GM19035 (cell line): ENCODE data around the gene KIAA0513.

ENCODE experiments used
- ATAC-seq: cut with Tn5 transposase; IDR thresholded peaks from one replicate; pipeline ENCODE4 v1.9.1; 2021; ENCODE audit not compliant: unreplicated experiment

The KIAA0513 gene

DNA sequence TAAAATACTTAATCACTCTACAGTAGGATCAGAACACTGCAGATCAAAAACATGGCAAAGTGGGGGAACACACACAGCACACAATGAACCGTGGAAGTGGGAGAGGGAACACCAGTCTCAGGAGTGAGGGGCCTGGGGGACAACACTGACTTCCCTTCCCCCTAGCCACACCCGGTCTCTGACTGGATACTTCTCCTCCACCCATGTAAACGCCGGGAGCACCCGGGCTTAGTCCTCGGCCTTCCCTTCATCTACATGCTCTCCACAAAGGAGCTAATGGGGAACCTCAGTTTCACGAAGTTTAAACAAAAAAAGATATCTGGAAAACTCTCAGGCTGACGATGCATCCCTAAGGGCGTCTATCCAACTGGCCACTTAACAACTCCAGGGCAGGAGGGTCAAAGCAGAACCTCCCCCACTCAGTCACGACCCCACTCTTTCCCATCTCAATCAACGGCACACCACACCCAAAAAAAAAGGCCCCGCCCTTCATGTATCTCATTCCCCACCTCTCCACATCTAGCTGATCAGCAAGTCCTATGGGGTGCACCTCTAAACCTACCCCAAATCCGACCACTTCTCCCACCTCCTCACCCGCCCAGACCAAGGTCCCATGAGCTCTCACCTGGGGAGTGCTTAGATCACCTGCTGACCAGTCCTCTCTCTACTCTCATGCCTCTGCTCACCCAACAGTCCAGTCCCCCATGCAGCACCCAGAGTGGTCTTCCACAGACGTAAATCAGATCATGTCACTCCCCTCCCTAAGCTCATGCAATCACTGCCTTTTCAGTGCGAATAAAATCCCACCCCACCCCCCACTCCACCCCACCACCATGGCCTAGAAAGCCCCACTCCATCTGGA lies 23.6 kb upstream of the KIAA0513 start:
- ATAC-seq, result no peak

DNA sequence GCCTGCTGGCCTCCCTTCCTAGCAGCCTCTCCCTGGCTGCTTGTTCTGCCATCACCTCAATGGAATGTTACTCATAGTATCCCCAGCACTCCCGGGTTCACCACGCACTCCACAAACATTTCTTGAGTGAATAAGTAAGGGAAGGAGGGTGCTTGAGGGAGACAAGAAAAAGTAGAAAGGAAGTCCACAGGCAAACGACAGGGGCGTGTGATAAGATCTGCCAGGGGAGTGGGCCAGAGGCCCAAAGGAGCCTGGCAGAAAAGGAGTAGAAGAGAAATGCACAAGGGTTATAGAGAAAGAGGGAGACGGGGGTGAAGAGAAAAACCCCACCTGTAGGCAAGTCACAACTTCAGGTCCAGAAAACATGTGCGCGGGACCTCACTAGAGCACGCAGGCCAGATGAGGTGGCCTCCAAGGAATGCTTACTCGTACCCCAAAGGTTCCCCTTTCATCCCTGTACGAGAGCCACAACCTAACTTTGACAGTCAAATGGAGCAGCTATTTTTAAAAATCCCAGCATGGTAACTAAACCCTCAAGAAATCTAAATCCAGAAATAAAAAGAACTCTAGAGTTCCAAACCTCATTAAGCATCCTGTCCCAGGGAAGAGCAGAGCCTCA lies 22.9 kb upstream of the KIAA0513 start:
- no peak for ATAC-seq

GRCh38 chr16:85005285-85006069 lies 22.1 kb upstream of the KIAA0513 start:
- ATAC-seq, result no peak

DNA sequence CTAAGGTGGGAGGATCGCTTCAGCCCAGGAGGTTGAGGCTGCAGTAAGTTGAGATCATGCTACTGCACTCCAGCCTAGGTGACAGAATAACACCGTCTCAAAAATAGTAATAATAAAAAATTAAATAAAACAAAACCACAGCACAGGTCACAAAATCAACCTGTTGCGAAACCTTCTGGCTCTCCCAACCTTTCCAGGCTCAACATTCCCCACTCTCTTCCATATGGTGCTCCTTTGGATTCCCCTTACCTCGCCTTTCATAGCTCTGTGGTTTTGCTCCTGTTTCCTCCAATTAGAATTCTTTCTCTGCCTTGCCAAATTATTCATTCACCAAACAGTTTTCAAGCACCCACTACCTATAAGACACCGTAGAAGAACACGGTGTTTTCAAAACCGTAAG lies 21.0 kb upstream of the KIAA0513 start:
- no peak for ATAC-seq

DNA sequence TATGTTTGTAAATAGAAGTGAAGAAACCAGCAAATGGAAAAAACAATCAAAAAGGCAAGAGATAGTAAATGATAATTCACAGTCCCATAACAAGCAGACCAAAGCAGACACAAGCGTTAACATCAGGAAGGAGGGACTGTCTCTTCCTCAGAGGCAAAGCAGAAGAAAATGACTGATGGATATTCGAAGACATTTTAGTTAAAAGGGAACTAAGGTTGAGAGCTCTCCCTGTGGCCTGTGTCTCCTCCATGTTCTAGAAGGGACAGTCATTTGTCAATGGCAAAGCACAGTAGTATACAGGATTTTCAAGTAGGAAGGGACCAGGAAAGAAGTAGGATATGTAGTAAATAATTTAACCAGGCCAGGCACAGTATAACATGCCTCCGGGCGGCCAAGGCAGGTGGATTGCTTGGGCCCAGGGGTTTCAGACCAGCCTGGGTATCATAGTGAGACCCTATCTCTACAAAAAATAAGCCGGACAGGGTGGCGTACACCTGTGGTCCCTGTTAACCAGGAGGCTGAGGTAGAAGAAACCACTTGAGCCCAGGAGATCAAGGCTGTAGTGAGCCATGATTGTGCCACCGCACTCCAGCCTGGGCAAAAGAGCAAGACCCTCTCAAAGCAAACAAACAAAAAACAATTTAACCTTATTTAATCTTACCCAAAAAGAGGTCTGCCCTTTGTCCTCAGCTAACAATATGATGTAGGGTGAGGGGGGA lies 19.9 kb upstream of the KIAA0513 start:
- ATAC-seq, result no peak

GRCh38 chr16:85008271-85008670 lies 19.3 kb upstream of the KIAA0513 start:
- ATAC-seq, result no peak

- ATAC-seq, result no peak
Measured at GRCh38 chr16:85010446-85010930, 17.1 kb upstream of the KIAA0513 start.

GRCh38 chr16:85010931-85011845 lies 16.4 kb upstream of the KIAA0513 start, which contains the start of gene ZDHHC7:
ZDHHC7 (minus strand) TSS chr16:85011535; CDS start chr16:84990618, 20,917 bp downstream.
- peak; percentile 91 for ATAC-seq

DNA sequence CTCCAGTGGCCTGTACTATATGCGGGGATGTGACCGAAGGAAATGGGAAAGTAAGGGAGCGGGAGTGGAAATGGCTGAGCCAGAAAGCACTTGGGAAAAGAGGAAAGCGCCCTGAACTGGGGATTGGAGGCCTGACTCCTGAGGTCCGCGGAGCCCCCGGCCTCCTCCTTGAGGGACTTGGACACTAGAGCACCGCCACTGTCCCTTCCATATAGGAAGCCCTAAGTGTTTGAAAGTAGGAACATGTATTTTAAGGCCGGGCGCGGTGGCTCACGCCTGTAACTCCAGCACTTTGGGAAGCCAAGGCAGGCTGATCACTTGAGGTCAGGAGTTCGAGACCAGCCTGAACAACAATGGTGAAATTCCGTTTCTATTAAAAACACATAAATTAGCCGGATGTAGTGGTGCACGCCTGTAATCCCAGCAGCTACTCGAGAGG lies 15.7 kb upstream of the KIAA0513 start:
- no peak for ATAC-seq

GRCh38 chr16:85014311-85014710 lies 13.3 kb upstream of the KIAA0513 start:
- ATAC-seq, result no peak

- ATAC-seq, result no peak
Measured at GRCh38 chr16:85015481-85016187, 12.0 kb upstream of the KIAA0513 start.

DNA sequence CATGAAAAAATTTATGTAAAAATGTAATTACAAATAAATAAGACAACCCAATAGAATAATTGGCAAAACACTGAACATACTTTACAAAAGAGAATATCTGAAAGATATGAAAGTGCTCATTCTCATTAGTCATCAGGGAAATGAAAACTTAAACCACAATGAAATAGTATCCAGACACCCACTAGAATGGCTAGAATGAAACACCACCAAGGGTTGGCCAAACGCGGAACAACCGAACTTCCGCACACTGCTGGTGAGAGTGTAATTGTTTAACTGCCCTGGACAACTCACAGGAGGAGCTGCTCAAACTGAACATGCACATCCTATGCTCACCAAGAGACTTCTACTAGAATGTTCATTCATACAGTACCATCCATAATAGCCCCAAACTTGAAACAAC lies 10.4 kb upstream of the KIAA0513 start:
- ATAC-seq, result no peak

DNA sequence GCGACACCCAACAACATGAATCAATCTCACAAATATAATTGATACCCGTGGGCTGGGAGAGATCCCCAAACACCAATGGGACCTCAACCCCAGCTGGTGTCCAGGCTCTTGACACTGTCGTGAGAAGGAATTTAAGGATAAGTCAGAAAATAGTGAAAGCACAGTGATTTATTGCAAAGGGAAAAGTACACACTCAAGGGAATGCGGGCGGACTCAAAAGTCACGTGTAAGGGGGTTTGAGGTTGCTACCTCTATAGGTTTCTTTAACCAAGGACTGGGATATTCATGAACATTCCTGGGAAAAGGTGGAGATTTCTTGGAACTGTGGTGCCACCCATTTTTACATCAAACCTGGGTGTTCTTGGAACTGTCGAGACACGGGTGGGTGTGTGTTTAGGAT lies 10.0 kb upstream of the KIAA0513 start:
- ATAC-seq, result no peak

DNA sequence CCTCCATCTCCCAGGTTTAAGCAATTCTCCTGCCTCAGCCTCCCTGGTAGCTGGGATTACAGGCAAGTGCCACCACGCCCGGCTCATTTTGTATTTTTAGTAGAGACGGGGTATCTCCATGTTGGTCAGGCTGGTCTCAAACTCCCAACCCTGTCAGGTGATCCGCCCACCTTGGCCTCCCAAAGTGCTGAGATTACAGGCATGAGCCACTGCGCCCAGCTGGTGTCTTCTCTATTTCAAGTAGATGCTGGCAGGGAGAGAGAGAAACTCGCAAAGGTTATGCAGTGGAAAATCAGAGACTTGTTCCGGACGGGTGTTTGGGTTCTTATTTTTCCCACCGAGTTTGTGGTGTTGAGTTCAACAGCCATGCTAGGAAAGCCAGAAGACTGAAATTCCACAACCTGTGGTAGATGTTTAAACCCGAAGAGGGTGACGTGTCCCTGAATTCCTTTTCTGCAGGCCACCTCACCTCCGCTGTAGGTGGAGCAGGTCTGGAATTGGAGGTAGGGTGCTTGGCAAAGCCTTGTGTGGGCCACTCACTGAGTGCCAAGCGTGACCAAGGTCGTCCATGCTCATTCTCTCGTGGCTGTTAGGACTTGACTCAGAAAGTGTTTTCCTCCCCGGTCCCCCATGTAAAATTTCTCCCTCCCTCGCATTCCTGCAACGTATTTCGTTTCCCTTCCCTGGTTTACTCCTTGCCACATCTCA lies 8.9 kb upstream of the KIAA0513 start:
- ATAC-seq, result no peak

GRCh38 chr16:85019659-85020245 lies 7.8 kb upstream of the KIAA0513 start:
- ATAC-seq, result no peak

DNA sequence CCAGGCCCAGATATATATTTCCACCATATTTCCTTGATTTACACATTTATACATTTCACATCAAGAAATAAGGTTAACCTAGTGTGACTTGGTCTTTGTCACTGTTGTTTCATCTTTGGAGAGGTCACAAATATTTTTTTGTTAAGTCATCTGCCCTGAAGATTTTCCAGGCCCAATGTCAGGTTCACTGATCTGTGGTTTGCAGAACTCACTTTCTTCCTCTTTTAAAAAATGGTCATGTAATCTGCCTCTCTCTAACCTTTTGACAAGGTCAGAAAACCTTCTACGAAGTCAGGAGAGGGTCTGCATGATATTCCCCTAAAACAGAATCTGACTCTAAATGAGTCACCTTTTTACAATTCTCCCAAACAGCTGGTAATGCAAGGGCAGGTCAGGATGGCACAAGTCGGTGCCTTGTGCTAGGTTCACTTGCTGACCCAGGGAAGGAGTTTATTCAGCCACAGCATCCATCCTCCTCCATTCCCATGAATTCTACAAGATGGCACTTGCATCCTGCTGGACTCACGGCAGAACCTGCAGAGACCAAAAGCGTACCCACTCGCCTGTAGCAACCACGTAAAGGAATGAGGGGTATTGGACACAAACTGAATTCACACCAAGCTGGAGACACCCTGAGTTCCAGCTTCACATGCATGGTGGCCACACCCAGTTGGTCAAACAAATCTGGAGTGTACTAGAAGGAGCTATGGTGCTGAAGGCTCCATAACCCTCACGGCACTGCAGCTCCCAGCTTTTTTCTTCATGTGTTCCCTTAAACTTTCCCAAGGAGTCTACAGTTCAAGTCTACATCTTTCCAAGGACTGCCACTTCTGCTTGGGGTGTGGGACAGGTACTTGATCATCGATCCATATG lies 1.6 kb upstream of the KIAA0513 start:
- no peak for ATAC-seq

- ATAC-seq, result no peak
Measured at GRCh38 chr16:85026703-85027102, 892 bp upstream of the KIAA0513 start.
